ENCODE data around the gene HOXB1. TPM values are rescaled to one million over a fixed set of nuclear protein-coding genes. Genes with fewer than 3 reads are reported as not detected.
"Not testable (repeated sequence)": the region's sequence is repeated elsewhere in the genome, so short reads cannot be mapped to it uniquely, and the experiment has no call there.

Gene HOXB1
- polyA plus RNA-seq, 1 donor: 0.07 TPM

- DNase-seq: no peak
- peaks cover 7% of the 10 kb centered on the region for H3K9me3 ChIP-seq (ENCODE audit: control insufficient read depth, low read depth, low read length)
- peaks cover 78% of the 10 kb centered on the region for H3K27me3 ChIP-seq (ENCODE audit: control insufficient read depth, insufficient read depth, low read length)
- H3K27ac ChIP-seq (ENCODE audit: low read length): peak overlapping the region; percentile 90
- H3K4me3 ChIP-seq (ENCODE audit: low read length): peak overlapping the region; percentile 70
- H3K36me3 ChIP-seq (ENCODE audit: control insufficient read depth, insufficient read depth, low read length): no peaks in the 10 kb centered on the region
- H3K4me1 ChIP-seq (ENCODE audit: control insufficient read depth, insufficient read depth, low read length): peaks cover 17% of the 10 kb centered on the region
- WGBS (ENCODE audit: insufficient coverage, low lambda C conversion rate): 57% methylated on average over 5 of the region's 27 CpGs
These were observed 11.4 kb upstream of the HOXB1 start for GRCh38 chr17:48542114-48542656.

DNA sequence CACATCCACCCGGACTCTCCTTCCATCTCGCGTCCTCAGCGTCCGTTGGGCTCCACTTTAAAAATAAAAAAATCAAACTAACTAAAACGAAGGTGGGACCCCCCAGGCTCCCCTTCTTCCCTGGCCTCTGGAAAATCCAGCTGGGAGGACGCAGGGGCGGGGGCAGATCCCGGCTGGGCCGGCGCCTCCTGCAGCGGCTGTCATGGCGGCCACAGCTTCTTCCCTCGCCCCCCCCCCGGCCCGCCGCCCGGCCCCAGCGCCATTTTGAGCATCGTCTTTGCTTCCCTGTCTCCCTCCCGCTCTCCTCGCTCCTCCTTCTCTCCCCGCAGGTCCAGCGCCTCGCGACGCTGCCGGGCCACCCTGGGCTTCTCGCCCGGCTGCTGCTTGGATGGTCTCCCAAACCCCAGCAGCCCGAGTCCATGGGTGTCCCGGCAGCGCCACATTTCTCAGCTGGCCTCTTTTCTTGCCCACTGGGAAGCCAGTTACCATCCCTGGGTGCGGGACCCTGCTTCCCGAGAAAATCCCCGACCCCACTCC, 10.8 kb upstream of the HOXB1 start:
- H3K27ac ChIP-seq (ENCODE audit: low read length): peak overlapping the region; percentile 90
- no peaks in the 10 kb centered on the region for H3K36me3 ChIP-seq (ENCODE audit: control insufficient read depth, insufficient read depth, low read length)
- DNase-seq: peak in 1 of 2 donors; percentile 49
- peaks cover 13% of the 10 kb centered on the region for H3K4me1 ChIP-seq (ENCODE audit: control insufficient read depth, insufficient read depth, low read length)
- peaks cover 73% of the 10 kb centered on the region for H3K27me3 ChIP-seq (ENCODE audit: control insufficient read depth, insufficient read depth, low read length)
- peaks cover 7% of the 10 kb centered on the region for H3K9me3 ChIP-seq (ENCODE audit: control insufficient read depth, low read depth, low read length)
- peak overlapping the region; percentile 70 for H3K4me3 ChIP-seq (ENCODE audit: low read length)
- WGBS (ENCODE audit: insufficient coverage, low lambda C conversion rate): no CpG with 5 or more reads among the region's 36 CpGs

GRCh38 chr17:48541036-48541576, 10.3 kb upstream of the HOXB1 start:
- H3K27me3 ChIP-seq (ENCODE audit: control insufficient read depth, insufficient read depth, low read length): peaks cover 67% of the 10 kb centered on the region
- peaks cover 13% of the 10 kb centered on the region for H3K4me1 ChIP-seq (ENCODE audit: control insufficient read depth, insufficient read depth, low read length)
- peak overlapping the region; percentile 70 for H3K4me3 ChIP-seq (ENCODE audit: low read length)
- peaks cover 7% of the 10 kb centered on the region for H3K9me3 ChIP-seq (ENCODE audit: control insufficient read depth, low read depth, low read length)
- no CpG with 5 or more reads among the region's 12 CpGs for WGBS (ENCODE audit: insufficient coverage, low lambda C conversion rate)
- no peaks in the 10 kb centered on the region for H3K36me3 ChIP-seq (ENCODE audit: control insufficient read depth, insufficient read depth, low read length)
- H3K27ac ChIP-seq (ENCODE audit: low read length): peak overlapping the region; percentile 90
- no peak for DNase-seq

GRCh38 chr17:48540213-48540612, 9.4 kb upstream of the HOXB1 start:
- Histone ChIP-seq H3K27me3 (ENCODE audit: control insufficient read depth, insufficient read depth, low read length) (peaks cover 60% of the 10 kb centered on the region), H3K27ac (ENCODE audit: low read length) (no peak overlapping the region), H3K4me1 (ENCODE audit: control insufficient read depth, insufficient read depth, low read length) (peaks cover 7% of the 10 kb centered on the region), H3K9me3 (ENCODE audit: control insufficient read depth, low read depth, low read length) (peaks cover 7% of the 10 kb centered on the region), H3K4me3 (ENCODE audit: low read length) (no peak overlapping the region), H3K36me3 (ENCODE audit: control insufficient read depth, insufficient read depth, low read length) (no peaks in the 10 kb centered on the region)
- no CpG with 5 or more reads among the region's 1 CpG for WGBS (ENCODE audit: insufficient coverage, low lambda C conversion rate)
- no peak for DNase-seq

- Histone ChIP-seq H3K36me3 (ENCODE audit: control insufficient read depth, insufficient read depth, low read length) (no peaks in the 10 kb centered on the region), H3K4me3 (ENCODE audit: low read length) (no peak overlapping the region), H3K27me3 (ENCODE audit: control insufficient read depth, insufficient read depth, low read length) (peaks cover 51% of the 10 kb centered on the region), H3K9me3 (ENCODE audit: control insufficient read depth, low read depth, low read length) (peaks cover 4% of the 10 kb centered on the region), H3K4me1 (ENCODE audit: control insufficient read depth, insufficient read depth, low read length) (peaks cover 5% of the 10 kb centered on the region), H3K27ac (ENCODE audit: low read length) (no peak overlapping the region)
- WGBS (ENCODE audit: insufficient coverage, low lambda C conversion rate): no CpG with 5 or more reads among the region's 4 CpGs
- DNase-seq: no peak
These were observed 8.4 kb upstream of the HOXB1 start for GRCh38 chr17:48539177-48539576.

DNA sequence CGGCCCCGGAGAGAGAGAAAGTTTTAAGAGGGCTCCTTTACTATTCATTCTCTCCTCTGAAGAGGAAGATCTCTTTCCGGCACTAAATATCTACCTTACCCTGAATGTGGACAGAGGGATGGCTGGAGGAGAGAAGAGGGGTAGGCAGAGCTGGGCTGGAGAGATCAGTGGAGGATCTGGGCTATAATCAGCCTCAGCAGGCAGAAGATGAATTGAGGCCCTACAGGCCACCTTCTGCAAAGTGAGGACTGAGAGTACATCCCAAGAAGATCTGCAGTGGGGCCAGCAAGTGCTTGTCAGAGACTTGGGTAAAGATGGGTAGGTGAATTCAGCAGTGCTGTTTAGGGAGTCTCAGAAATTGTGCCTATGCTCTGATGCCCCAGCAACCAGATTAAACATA, 6.5 kb upstream of the HOXB1 start:
- no peaks in the 10 kb centered on the region for H3K36me3 ChIP-seq (ENCODE audit: control insufficient read depth, insufficient read depth, low read length)
- no peak for DNase-seq
- H3K4me3 ChIP-seq (ENCODE audit: low read length): no peak overlapping the region
- WGBS (ENCODE audit: insufficient coverage, low lambda C conversion rate): no CpG with 5 or more reads among the region's 3 CpGs
- no peak overlapping the region for H3K27ac ChIP-seq (ENCODE audit: low read length)
- peaks cover 5% of the 10 kb centered on the region for H3K4me1 ChIP-seq (ENCODE audit: control insufficient read depth, insufficient read depth, low read length)
- peaks cover 38% of the 10 kb centered on the region for H3K27me3 ChIP-seq (ENCODE audit: control insufficient read depth, insufficient read depth, low read length)
- H3K9me3 ChIP-seq (ENCODE audit: control insufficient read depth, low read depth, low read length): peaks cover 4% of the 10 kb centered on the region

DNA sequence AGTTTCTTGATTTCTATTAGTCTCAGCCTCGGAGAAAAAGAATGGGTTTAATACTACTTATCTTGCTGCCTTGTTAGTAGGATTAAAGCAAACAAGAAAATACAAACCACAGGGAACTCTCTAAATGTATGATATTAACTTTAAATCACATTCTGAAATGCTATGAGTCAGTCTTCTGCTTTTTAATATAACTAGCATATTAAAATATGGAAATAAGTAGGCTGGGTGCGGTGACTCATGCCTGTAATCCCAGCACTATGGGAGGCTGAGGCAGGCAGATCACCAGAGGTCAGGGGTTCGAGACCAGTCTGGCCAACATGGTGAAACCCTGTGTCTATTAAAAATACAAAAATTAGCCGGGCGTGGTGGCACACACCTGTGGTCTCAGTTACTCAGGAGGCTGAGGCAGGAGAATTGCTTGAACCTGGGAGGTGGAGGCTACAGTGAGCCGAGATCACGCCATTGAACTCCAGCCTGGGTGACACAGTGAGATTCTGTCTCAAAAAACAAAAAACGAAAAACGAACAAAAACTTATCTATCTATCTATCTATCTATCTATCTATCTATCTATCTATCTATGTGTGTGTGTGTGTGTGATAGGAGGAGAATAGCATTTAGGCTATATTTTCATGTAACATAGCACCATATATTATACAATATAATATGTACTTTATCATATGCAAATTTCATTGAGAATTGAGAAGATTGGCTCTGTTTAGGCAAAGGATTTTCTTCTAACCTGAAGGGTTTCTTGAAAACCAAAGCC, 5.2 kb upstream of the HOXB1 start:
- not testable (repeated sequence) for H3K27ac ChIP-seq (ENCODE audit: low read length); H3K4me1 ChIP-seq (ENCODE audit: control insufficient read depth, insufficient read depth, low read length); H3K9me3 ChIP-seq (ENCODE audit: control insufficient read depth, low read depth, low read length); DNase-seq; H3K4me3 ChIP-seq (ENCODE audit: low read length); H3K36me3 ChIP-seq (ENCODE audit: control insufficient read depth, insufficient read depth, low read length)
- H3K27me3 ChIP-seq (ENCODE audit: control insufficient read depth, insufficient read depth, low read length): peaks cover 31% of the 10 kb centered on the region
- no CpG with 5 or more reads among the region's 9 CpGs for WGBS (ENCODE audit: insufficient coverage, low lambda C conversion rate)

- DNase-seq: no peak
- WGBS (ENCODE audit: insufficient coverage, low lambda C conversion rate): 80% methylated on average over 1 of the region's 8 CpGs
- H3K27ac ChIP-seq (ENCODE audit: low read length): no peak overlapping the region
- no peaks in the 10 kb centered on the region for H3K36me3 ChIP-seq (ENCODE audit: control insufficient read depth, insufficient read depth, low read length)
- peaks cover 40% of the 10 kb centered on the region for H3K27me3 ChIP-seq (ENCODE audit: control insufficient read depth, insufficient read depth, low read length)
- H3K9me3 ChIP-seq (ENCODE audit: control insufficient read depth, low read depth, low read length): no peaks in the 10 kb centered on the region
- H3K4me1 ChIP-seq (ENCODE audit: control insufficient read depth, insufficient read depth, low read length): no peaks in the 10 kb centered on the region
- H3K4me3 ChIP-seq (ENCODE audit: low read length): no peak overlapping the region
These were observed 1.4 kb upstream of the HOXB1 start for GRCh38 chr17:48532261-48532660.

DNA sequence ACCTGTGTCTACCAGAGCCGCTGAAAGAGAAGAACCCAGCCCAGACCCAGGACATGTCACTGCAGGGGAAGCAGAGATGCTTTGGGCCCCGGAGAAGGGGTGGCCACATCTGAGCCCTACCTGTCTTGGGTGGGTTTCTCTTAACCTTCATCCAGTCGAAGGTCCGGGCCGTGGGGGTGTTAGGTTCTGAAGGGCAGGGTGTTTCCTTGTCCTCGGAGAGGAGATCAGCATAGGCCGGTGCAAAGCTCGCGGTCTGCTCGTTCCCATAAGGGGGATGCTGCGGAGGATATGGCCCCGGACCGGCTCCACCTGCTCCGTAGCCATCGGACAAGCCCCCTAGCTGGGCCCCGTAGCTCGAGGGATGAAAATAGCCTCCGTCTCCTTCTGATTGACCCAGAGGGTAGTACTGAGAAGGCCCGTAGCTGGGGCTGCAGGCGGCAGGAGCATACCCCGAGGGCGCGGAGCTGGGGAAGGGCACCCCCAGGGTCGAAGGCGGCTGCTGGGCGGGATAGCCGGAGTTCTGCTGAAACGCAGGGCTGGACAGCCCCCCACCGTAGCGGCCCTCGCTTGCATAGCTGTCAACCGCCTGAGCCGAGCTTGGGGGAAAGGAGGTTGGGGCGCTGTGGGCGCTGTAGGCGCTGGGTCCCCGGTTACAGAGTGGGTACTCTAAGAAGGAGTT, 464 bp downstream of the HOXB1 start:
- no peak for DNase-seq
- no peak overlapping the region for H3K27ac ChIP-seq (ENCODE audit: low read length)
- no peak overlapping the region for H3K4me3 ChIP-seq (ENCODE audit: low read length)
- H3K4me1 ChIP-seq (ENCODE audit: control insufficient read depth, insufficient read depth, low read length): peaks cover 3% of the 10 kb centered on the region
- H3K27me3 ChIP-seq (ENCODE audit: control insufficient read depth, insufficient read depth, low read length): peaks cover 58% of the 10 kb centered on the region
- H3K9me3 ChIP-seq (ENCODE audit: control insufficient read depth, low read depth, low read length): no peaks in the 10 kb centered on the region
- H3K36me3 ChIP-seq (ENCODE audit: control insufficient read depth, insufficient read depth, low read length): no peaks in the 10 kb centered on the region
- WGBS (ENCODE audit: insufficient coverage, low lambda C conversion rate): no CpG with 5 or more reads among the region's 37 CpGs

DNA sequence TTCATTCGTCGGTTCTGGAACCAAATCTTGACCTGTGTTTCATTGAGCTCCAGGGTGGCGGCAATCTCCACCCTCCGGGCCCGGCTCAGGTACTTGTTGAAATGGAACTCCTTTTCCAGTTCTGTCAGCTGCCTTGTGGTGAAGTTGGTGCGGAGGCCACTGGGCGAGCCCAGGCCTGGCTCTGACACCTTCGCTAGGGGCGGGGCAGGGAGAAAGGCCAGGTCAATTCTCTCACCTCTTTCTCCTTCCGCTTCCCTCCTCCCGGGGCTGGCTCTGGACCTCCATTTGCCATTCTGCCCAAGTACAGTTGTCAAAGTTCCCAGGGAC, 1.2 kb downstream of the HOXB1 start:
- Histone ChIP-seq H3K9me3 (ENCODE audit: control insufficient read depth, low read depth, low read length) (no peaks in the 10 kb centered on the region), H3K4me1 (ENCODE audit: control insufficient read depth, insufficient read depth, low read length) (peaks cover 3% of the 10 kb centered on the region), H3K36me3 (ENCODE audit: control insufficient read depth, insufficient read depth, low read length) (no peaks in the 10 kb centered on the region), H3K27ac (ENCODE audit: low read length) (no peak overlapping the region), H3K27me3 (ENCODE audit: control insufficient read depth, insufficient read depth, low read length) (peaks cover 63% of the 10 kb centered on the region), H3K4me3 (ENCODE audit: low read length) (no peak overlapping the region)
- no peak for DNase-seq
- WGBS (ENCODE audit: insufficient coverage, low lambda C conversion rate): no CpG with 5 or more reads among the region's 11 CpGs

Data from large intestine (tissue), 3 donors.